KOPT-K1 (cell line): ENCODE data around the gene ASF1A.
"Not testable (repeated sequence)": the region's sequence is repeated elsewhere in the genome, so short reads cannot be mapped to it uniquely, and the experiment has no call there.

Experiments used
- H3K27ac ChIP-seq: fragments of 200-600 bp; sonication (generic); 2 replicates; pipeline ENCODE4 v1.5.1; 2016; ENCODE audit warnings: antibody characterized with exemption, mild to moderate bottlenecking, low read depth, low read length; ENCODE audit not compliant: poor library complexity, severe bottlenecking
- H3K36me3 ChIP-seq: fragments of 200-600 bp; sonication (generic); 2 replicates; pipeline ENCODE4 v1.5.1; 2017; ENCODE audit warnings: antibody characterized with exemption, mild to moderate bottlenecking, low read length, moderate library complexity; ENCODE audit not compliant: insufficient read depth
- H3K9me3 ChIP-seq: fragments of 200-600 bp; sonication (generic); 2 replicates; pipeline ENCODE4 v1.5.1; 2017; ENCODE audit warnings: antibody characterized with exemption, low read length, mild to moderate bottlenecking; ENCODE audit not compliant: insufficient read depth, poor library complexity, severe bottlenecking

Gene ASF1A

GRCh38 chr6:118893807-118894424 lies at the start of gene ASF1A:
Gene ASF1A (plus strand): TSS chr6:118894152. CDS start chr6:118894414, 262 bp downstream.
- Histone ChIP-seq H3K9me3 (no peaks in the 10 kb centered on the region), H3K36me3 (peaks cover 14% of the 10 kb centered on the region), H3K27ac (peak within 1 kb of the TSS; percentile 94)

GRCh38 chr6:118844915-118845314 lies 49.0 kb upstream of the ASF1A start:
- H3K36me3 ChIP-seq = no peaks in the 10 kb centered on the region

GRCh38 chr6:118853408-118853807 lies 40.5 kb upstream of the ASF1A start:
- Histone ChIP-seq H3K9me3 (no peaks in the 10 kb centered on the region), H3K27ac (no peak overlapping the region), H3K36me3 (no peaks in the 10 kb centered on the region)

More at GRCh38 chr6:118844915-118845314, 49.0 kb upstream of the ASF1A start:
- peaks cover under 1% of the 10 kb centered on the region for H3K9me3 ChIP-seq
- no peak overlapping the region for H3K27ac ChIP-seq

GRCh38 chr6:118856301-118856700 lies 37.7 kb upstream of the ASF1A start:
- Histone ChIP-seq H3K27ac (no peak overlapping the region), H3K36me3 (peaks cover 9% of the 10 kb centered on the region; the same call in 1 of the 2 replicates), H3K9me3 (peaks cover 10% of the 10 kb centered on the region)

GRCh38 chr6:118859517-118860064 lies 34.4 kb upstream of the ASF1A start:
- peaks cover 23% of the 10 kb centered on the region for H3K9me3 ChIP-seq
- no peak overlapping the region for H3K27ac ChIP-seq
- H3K36me3 ChIP-seq = peaks cover 17% of the 10 kb centered on the region; the same call in 1 of the 2 replicates

- peaks cover 23% of the 10 kb centered on the region for H3K9me3 ChIP-seq
- H3K36me3 ChIP-seq = peaks cover 17% of the 10 kb centered on the region; the same call in 1 of the 2 replicates
These were observed 33.6 kb upstream of the ASF1A start for GRCh38 chr6:118860363-118860762.

GRCh38 chr6:118860880-118861279 lies 33.1 kb upstream of the ASF1A start:
- Histone ChIP-seq H3K36me3 (peaks cover 17% of the 10 kb centered on the region; the same call in 1 of the 2 replicates), H3K27ac (no peak overlapping the region), H3K9me3 (peaks cover 23% of the 10 kb centered on the region)

More at GRCh38 chr6:118860363-118860762, 33.6 kb upstream of the ASF1A start:
- no peak overlapping the region for H3K27ac ChIP-seq

GRCh38 chr6:118862443-118862842 lies 31.5 kb upstream of the ASF1A start:
- H3K9me3 ChIP-seq = peaks cover 23% of the 10 kb centered on the region
- no peak overlapping the region for H3K27ac ChIP-seq
- peaks cover 17% of the 10 kb centered on the region; the same call in 1 of the 2 replicates for H3K36me3 ChIP-seq

- peaks cover 17% of the 10 kb centered on the region; the same call in 1 of the 2 replicates for H3K36me3 ChIP-seq
- no peak overlapping the region for H3K27ac ChIP-seq
- peaks cover 23% of the 10 kb centered on the region for H3K9me3 ChIP-seq
These were observed 29.4 kb upstream of the ASF1A start for GRCh38 chr6:118864341-118865099.

- H3K27ac ChIP-seq = no peak overlapping the region
These were observed 28.9 kb upstream of the ASF1A start for GRCh38 chr6:118865100-118865391.

GRCh38 chr6:118867181-118867580 lies 26.8 kb upstream of the ASF1A start:
- Histone ChIP-seq H3K9me3 (peaks cover 4% of the 10 kb centered on the region), H3K36me3 (no peaks in the 10 kb centered on the region), H3K27ac (no peak overlapping the region)

More at GRCh38 chr6:118865100-118865391, 28.9 kb upstream of the ASF1A start:
- Histone ChIP-seq H3K9me3 (peaks cover 23% of the 10 kb centered on the region), H3K36me3 (peaks cover 17% of the 10 kb centered on the region; the same call in 1 of the 2 replicates)

- H3K27ac ChIP-seq, H3K36me3 ChIP-seq, H3K9me3 ChIP-seq: not testable (repeated sequence)
These were observed 25.1 kb upstream of the ASF1A start for GRCh38 chr6:118868901-118869300.

- H3K27ac ChIP-seq = no peak overlapping the region
- no peaks in the 10 kb centered on the region for H3K9me3 ChIP-seq
- H3K36me3 ChIP-seq = no peaks in the 10 kb centered on the region
These were observed 24.6 kb upstream of the ASF1A start for GRCh38 chr6:118869350-118869749.

- no peaks in the 10 kb centered on the region for H3K36me3 ChIP-seq
- H3K27ac ChIP-seq = no peak overlapping the region
- no peaks in the 10 kb centered on the region for H3K9me3 ChIP-seq
These were observed 23.9 kb upstream of the ASF1A start for GRCh38 chr6:118869894-118870589.

GRCh38 chr6:118871331-118871730 lies 22.6 kb upstream of the ASF1A start:
- no peaks in the 10 kb centered on the region for H3K9me3 ChIP-seq
- no peak overlapping the region for H3K27ac ChIP-seq

More at GRCh38 chr6:118871331-118871730, 22.6 kb upstream of the ASF1A start:
- no peaks in the 10 kb centered on the region for H3K36me3 ChIP-seq
